Liver (tissue), 9 donors: ENCODE data around the gene ACAN. TPM values are rescaled to one million over a fixed set of nuclear protein-coding genes. Genes with fewer than 3 reads are reported as not detected.

Experiments used
- DNase-seq: peaks from one replicate; pipeline ENCODE4 v3.0.0-alpha.2; 2017; ENCODE audit warnings: low spot score
- H3K27ac ChIP-seq, 2 donors: one replicate each; pipeline ENCODE4 v1.7.0; 2013; ENCODE audit warnings: inconsistent platforms in 2 of 2, low read length in 2 of 2, control low read depth in 1 of 2, low read depth in 1 of 2, mild to moderate bottlenecking in 1 of 2
- H3K27me3 ChIP-seq, 4 donors: one replicate each; pipeline versions ENCODE4 v1.6.1 to v1.7.0; 2013; ENCODE audit warnings: low read length in 3 of 4, inconsistent platforms in 1 of 4, mild to moderate bottlenecking in 1 of 4, moderate library complexity in 1 of 4; ENCODE audit not compliant: control insufficient read depth in 4 of 4, insufficient read depth in 4 of 4
- H3K36me3 ChIP-seq, 4 donors: one replicate each; pipeline versions ENCODE4 v1.6.1 to v1.7.0; 2013; ENCODE audit warnings: low read length in 3 of 4, mild to moderate bottlenecking in 3 of 4, low read depth in 1 of 4, moderate library complexity in 1 of 4; ENCODE audit not compliant: control insufficient read depth in 4 of 4, insufficient read depth in 3 of 4
- H3K4me1 ChIP-seq, 4 donors: one replicate each; pipeline versions ENCODE4 v1.6.1 to v1.7.0; 2013; ENCODE audit warnings: low read length in 3 of 4, mild to moderate bottlenecking in 3 of 4, moderate library complexity in 1 of 4; ENCODE audit not compliant: control insufficient read depth in 4 of 4, insufficient read depth in 4 of 4
- H3K4me3 ChIP-seq, 3 donors: one replicate each; pipeline versions ENCODE4 v1.6.1 to v1.7.0; 2013; ENCODE audit warnings: low read length in 3 of 3, control low read depth in 1 of 3, low read depth in 1 of 3, mild to moderate bottlenecking in 1 of 3
- H3K9ac ChIP-seq, 2 donors: one replicate each; pipeline ENCODE4 v1.7.0; 2013; ENCODE audit warnings: low read length in 2 of 2, mild to moderate bottlenecking in 2 of 2, moderate library complexity in 2 of 2, control low read depth in 1 of 2, low read depth in 1 of 2
- H3K9me3 ChIP-seq, 4 donors: one replicate each; pipeline versions ENCODE4 v1.6.1 to v1.7.0; 2013; ENCODE audit warnings: low read length in 3 of 4; ENCODE audit not compliant: control insufficient read depth in 4 of 4
- CTCF ChIP-seq: fragments of 150-350 bp; IDR thresholded peaks from 2 replicates; pipeline ENCODE4 v1.5.1; 2017; ENCODE audit warnings: improper control_type of control experiment, low read depth, low read length; ENCODE audit not compliant: missing input control
- EGR1 ChIP-seq, 2 donors: IDR thresholded peaks; 2 replicates each; pipeline ENCODE4 v1.6.1; 2016 to 2018; ENCODE audit warnings: antibody characterized with exemption in 2 of 2, low read depth in 2 of 2
- FOXA1 ChIP-seq: IDR thresholded peaks from 2 replicates; pipeline ENCODE4 v1.6.1; 2016; ENCODE audit warnings: antibody characterized with exemption
- FOXA2 ChIP-seq: IDR thresholded peaks from 2 replicates; pipeline ENCODE4 v1.6.1; 2016; ENCODE audit warnings: antibody characterized with exemption
- GABPA ChIP-seq, 2 donors: IDR thresholded peaks in 1 of 2; conservative IDR thresholded peaks in 1 of 2; 2 replicates each; pipeline ENCODE4 v1.6.1; 2016; ENCODE audit warnings: antibody characterized with exemption in 2 of 2, mild to moderate bottlenecking in 1 of 2, moderate library complexity in 1 of 2
- HNF4A ChIP-seq, 2 donors: conservative IDR thresholded peaks; 2 replicates each; pipeline ENCODE4 v1.6.1; 2016; ENCODE audit warnings: antibody characterized with exemption in 2 of 2, mild to moderate bottlenecking in 2 of 2
- HNF4G ChIP-seq: IDR thresholded peaks from 2 replicates; pipeline ENCODE4 v1.6.1; 2016; ENCODE audit warnings: antibody characterized with exemption
- JUND ChIP-seq, 2 donors: IDR thresholded peaks; 2 replicates each; pipeline ENCODE4 v1.6.1; 2016; ENCODE audit warnings: antibody characterized with exemption in 2 of 2
- NR2F2 ChIP-seq: IDR thresholded peaks from 2 replicates; pipeline ENCODE4 v1.6.1; 2016; ENCODE audit warnings: antibody characterized with exemption
- RAD21 ChIP-seq, 2 donors: IDR thresholded peaks; 2 replicates each; pipeline ENCODE4 v1.6.1; 2016; ENCODE audit warnings: antibody characterized with exemption in 2 of 2, mild to moderate bottlenecking in 2 of 2
- RXRA ChIP-seq, 2 donors: IDR thresholded peaks; 2 replicates each; pipeline ENCODE4 v1.6.1; 2017 to 2018; ENCODE audit warnings: antibody characterized with exemption in 2 of 2, mild to moderate bottlenecking in 1 of 2
- SP1 ChIP-seq: IDR thresholded peaks from 2 replicates; pipeline ENCODE4 v1.6.1; 2018; ENCODE audit warnings: antibody characterized with exemption, mild to moderate bottlenecking
- TAF1 ChIP-seq: conservative IDR thresholded peaks from 2 replicates; pipeline ENCODE4 v1.6.1; 2016; ENCODE audit warnings: antibody characterized with exemption, mild to moderate bottlenecking
- YY1 ChIP-seq: IDR thresholded peaks from 2 replicates; pipeline ENCODE4 v1.6.1; 2016; ENCODE audit warnings: antibody characterized with exemption, mild to moderate bottlenecking
- ZBTB33 ChIP-seq: IDR thresholded peaks from 2 replicates; pipeline ENCODE4 v1.6.1; 2016; ENCODE audit warnings: antibody characterized with exemption
- WGBS: extraction: QIAGEN DNeasy Blood & Tissue Kit; methylation state at CpG from one replicate; pipeline ENCODE4 v1.1.7; 2013; 5-methylcytosine and 5-hydroxymethylcytosine counted together
- polyA plus RNA-seq, 2 donors: library from polyadenylated mRNA; stranded (reverse) in 1 of 2; unstranded in 1 of 2; fragments of 200-250 nt in 1 of 2; fragments of >200 nt in 1 of 2; fragmentation: Nextera tagmentation in 1 of 2; extraction: Ambion mirVana in 1 of 2; gene quantifications; one replicate each; pipeline versions ENCODE4 v1.2.1 to v1.2.3, GENCODE V29; 2013 to 2015
- total RNA-seq, 2 donors: library from RNA; depleted of rRNA; stranded (reverse); fragments of >200 nt; gene quantifications; one replicate each; pipeline ENCODE4 v1.2.3, GENCODE V29; 2014
- TF ChIP-seq, protein P1 (sequence below): IDR thresholded peaks from 2 replicates; pipeline ENCODE4 v1.6.1; 2016; ENCODE audit warnings: antibody characterized with exemption, mild to moderate bottlenecking
- TF ChIP-seq, protein P2 (sequence below): IDR thresholded peaks from 2 replicates; pipeline ENCODE4 v1.6.1; 2016; ENCODE audit warnings: antibody characterized with exemption
- TF ChIP-seq, protein P3 (sequence below): IDR thresholded peaks from 2 replicates; pipeline ENCODE4 v1.6.1; 2016; ENCODE audit warnings: antibody characterized with exemption
- donor health status: healthy.
- donor health status: healthy.
- donor health status: healthy.
- donor health status: healthy.
- donor health status: healthy.

Gene ACAN
- total and polyA plus RNA-seq, 4 donors = under 0.01 to 0.05 (median under 0.01) TPM; not detected in 1

DNA sequence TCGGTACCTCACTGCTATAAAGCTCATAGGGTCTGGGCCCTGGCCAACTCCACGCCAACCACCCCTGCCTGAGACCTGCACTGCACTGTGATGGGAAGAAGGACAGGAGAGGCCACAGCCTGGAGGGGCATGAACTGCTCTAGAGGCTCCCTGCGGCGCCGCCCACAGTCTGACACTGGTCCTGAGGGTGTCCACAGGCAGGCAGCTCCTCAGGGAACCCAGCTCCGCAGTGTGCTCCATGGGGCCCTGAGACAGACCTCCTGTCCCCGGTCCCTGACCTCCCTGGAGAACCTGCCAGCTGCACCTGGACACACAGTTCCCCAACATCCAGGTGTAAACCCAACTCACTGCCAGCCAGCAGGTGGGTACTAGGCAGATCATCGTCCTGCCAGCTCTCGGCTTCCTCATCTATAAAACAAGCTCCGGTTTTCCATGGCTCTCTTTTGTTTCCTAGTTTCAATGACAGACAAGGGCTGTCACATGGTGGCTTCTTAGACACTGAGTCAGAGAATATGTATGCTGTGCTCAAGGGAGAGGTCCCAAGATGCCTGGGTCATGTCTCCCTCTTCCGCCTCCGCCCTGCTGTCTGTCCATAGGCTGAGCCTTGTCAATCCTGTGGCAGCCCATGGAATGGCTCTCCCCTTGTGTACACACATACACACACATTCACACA lies 97.2 kb downstream of the ACAN start (continued):
- TF ChIP-seq, protein P1, sequence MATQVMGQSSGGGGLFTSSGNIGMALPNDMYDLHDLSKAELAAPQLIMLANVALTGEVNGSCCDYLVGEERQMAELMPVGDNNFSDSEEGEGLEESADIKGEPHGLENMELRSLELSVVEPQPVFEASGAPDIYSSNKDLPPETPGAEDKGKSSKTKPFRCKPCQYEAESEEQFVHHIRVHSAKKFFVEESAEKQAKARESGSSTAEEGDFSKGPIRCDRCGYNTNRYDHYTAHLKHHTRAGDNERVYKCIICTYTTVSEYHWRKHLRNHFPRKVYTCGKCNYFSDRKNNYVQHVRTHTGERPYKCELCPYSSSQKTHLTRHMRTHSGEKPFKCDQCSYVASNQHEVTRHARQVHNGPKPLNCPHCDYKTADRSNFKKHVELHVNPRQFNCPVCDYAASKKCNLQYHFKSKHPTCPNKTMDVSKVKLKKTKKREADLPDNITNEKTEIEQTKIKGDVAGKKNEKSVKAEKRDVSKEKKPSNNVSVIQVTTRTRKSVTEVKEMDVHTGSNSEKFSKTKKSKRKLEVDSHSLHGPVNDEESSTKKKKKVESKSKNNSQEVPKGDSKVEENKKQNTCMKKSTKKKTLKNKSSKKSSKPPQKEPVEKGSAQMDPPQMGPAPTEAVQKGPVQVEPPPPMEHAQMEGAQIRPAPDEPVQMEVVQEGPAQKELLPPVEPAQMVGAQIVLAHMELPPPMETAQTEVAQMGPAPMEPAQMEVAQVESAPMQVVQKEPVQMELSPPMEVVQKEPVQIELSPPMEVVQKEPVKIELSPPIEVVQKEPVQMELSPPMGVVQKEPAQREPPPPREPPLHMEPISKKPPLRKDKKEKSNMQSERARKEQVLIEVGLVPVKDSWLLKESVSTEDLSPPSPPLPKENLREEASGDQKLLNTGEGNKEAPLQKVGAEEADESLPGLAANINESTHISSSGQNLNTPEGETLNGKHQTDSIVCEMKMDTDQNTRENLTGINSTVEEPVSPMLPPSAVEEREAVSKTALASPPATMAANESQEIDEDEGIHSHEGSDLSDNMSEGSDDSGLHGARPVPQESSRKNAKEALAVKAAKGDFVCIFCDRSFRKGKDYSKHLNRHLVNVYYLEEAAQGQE = no peak
- TF ChIP-seq RAD21 (IDR thresholded peaks at IDR 0.05) (no peak), NR2F2 (no peak), EGR1 (IDR thresholded peaks at IDR 0.05; ENCODE audit: low read depth in 2 of 2) (no peak), JUND (IDR thresholded peaks at IDR 0.05) (no peak)

GRCh38 chr15:88900982-88901418 lies 97.8 kb downstream of the ACAN start:
- Histone ChIP-seq H3K9ac (no peak overlapping the region), H3K4me1 (peaks cover 0 to 4% (median 0%) of the 10 kb centered on the region in 4 donors), H3K36me3 (no peaks in the 10 kb centered on the region), H3K9me3 (no peaks in the 10 kb centered on the region), H3K27ac (no peak overlapping the region), H3K4me3 (no peak overlapping the region), H3K27me3 (peaks cover 0 to 5% (median 0%) of the 10 kb centered on the region in 4 donors)
- TF ChIP-seq, protein P1 = no peak
- TF ChIP-seq RAD21 (IDR thresholded peaks at IDR 0.05) (no peak), FOXA2 (no peak), FOXA1 (no peak), EGR1 (IDR thresholded peaks at IDR 0.05; ENCODE audit: low read depth in 2 of 2) (no peak), GABPA (IDR thresholded peaks at IDR 0.05 in 1 of 2, conservative IDR thresholded peaks at IDR 0.05 in 1 of 2) (no peak), ZBTB33 (no peak), TAF1 (no peak), YY1 (no peak), JUND (IDR thresholded peaks at IDR 0.05) (no peak), HNF4A (conservative IDR thresholded peaks at IDR 0.05) (no peak), HNF4G (no peak), CTCF (no peak), SP1 (no peak), NR2F2 (no peak), RXRA (IDR thresholded peaks at IDR 0.05) (no peak)
- TF ChIP-seq, protein P2, sequence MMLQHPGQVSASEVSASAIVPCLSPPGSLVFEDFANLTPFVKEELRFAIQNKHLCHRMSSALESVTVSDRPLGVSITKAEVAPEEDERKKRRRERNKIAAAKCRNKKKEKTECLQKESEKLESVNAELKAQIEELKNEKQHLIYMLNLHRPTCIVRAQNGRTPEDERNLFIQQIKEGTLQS = no peak
- TF ChIP-seq, protein P3, sequence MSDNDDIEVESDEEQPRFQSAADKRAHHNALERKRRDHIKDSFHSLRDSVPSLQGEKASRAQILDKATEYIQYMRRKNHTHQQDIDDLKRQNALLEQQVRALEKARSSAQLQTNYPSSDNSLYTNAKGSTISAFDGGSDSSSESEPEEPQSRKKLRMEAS = no peak
- 87% methylated on average over 5 of the region's 5 CpGs for WGBS
- DNase-seq = no peak
